ENCODE results near the gene PHC2. TPM values are rescaled to one million over a fixed set of nuclear protein-coding genes. Genes with fewer than 3 reads are reported as not detected.

The PHC2 gene
- total RNA-seq, 1 donor from 2014 or later = 135 TPM

DNA sequence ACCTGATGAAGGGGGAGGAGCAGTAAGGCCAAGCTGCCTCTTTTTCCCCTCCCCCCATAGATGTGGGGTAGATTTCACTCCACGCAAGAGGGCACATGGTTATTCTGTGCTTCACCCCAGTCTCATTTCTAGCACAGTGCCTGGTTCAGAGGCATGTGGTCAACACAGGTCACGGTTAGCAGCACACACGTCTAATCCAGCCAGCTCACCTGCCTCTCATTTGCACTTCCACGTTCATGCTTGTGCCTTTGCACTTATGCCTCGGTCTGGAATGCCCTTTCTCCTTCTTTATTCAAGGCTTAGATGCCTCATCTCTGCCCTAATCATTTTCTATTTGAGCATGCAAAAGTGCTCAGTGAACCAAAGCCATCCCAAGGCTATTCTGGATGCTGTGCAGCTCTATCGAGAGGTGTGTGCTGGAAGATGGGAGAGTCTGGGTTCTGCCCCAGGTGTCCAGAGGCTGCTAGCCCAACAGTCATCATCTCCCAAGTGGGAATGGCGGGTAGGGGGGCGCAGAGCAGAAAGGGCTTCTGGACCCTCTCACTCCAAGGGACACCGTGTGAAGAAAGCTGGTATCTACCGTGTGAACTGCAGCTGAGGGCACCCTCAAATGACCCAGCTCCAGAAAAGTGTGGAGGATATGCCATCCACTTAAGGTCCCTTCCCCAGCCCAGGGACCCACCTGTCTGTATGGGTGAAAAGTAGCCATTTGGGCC, 107.9 kb downstream of the PHC2 start:
- Mint-ChIP-seq H3K27ac (no peak overlapping the region), H3K9me3 (ENCODE audit: low read depth) (no peaks in the 10 kb centered on the region), H3K27me3 (no peaks in the 10 kb centered on the region), H3K4me3 (ENCODE audit: low read depth) (no peak overlapping the region), H3K4me1 (ENCODE audit: low read depth) (no peaks in the 10 kb centered on the region), H3K36me3 (ENCODE audit: insufficient read depth) (peaks cover 26% of the 10 kb centered on the region)
- no peak for DNase-seq (ENCODE audit: low spot score, unreplicated experiment)
- no peak for TF ChIP-seq CTCF (IDR thresholded peaks at IDR 0.05; ENCODE audit: unreplicated experiment)

GRCh38 chr1:33322109-33322508, 108.8 kb downstream of the PHC2 start:
- Mint-ChIP-seq H3K9me3 (ENCODE audit: low read depth) (no peaks in the 10 kb centered on the region), H3K27ac (peak overlapping the region; percentile 59), H3K4me3 (ENCODE audit: low read depth) (no peak overlapping the region), H3K4me1 (ENCODE audit: low read depth) (no peaks in the 10 kb centered on the region), H3K27me3 (no peaks in the 10 kb centered on the region), H3K36me3 (ENCODE audit: insufficient read depth) (peaks cover 22% of the 10 kb centered on the region)
- DNase-seq (ENCODE audit: low spot score, unreplicated experiment) = no peak
- TF ChIP-seq CTCF (IDR thresholded peaks at IDR 0.05; ENCODE audit: unreplicated experiment) = no peak

DNA sequence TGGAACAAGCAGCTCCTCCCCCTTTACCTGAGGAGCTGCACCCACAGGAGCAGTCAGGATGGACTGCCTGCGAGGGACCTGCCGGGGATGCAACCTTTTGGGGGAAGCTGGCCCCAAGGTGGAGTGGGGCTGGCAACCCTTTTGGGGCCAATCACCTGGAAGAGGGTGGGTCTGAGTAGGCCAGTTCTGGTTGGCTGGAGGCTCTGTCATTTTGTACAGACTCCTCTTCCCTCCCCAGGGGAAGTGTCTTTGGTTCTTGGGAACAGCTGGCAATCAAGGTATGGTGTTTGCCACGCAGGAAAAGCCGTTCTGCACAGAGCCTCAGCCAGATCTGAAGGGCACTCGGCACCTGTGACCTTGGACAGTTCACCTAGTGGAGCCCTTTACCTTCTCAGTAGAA, 109.7 kb downstream of the PHC2 start:
- TF ChIP-seq CTCF (IDR thresholded peaks at IDR 0.05; ENCODE audit: unreplicated experiment) = no peak
- peaks cover 19% of the 10 kb centered on the region for H3K36me3 Mint-ChIP-seq (ENCODE audit: insufficient read depth)
- DNase-seq (ENCODE audit: low spot score, unreplicated experiment) = no peak
- no peaks in the 10 kb centered on the region for H3K4me1 Mint-ChIP-seq (ENCODE audit: low read depth)
- no peaks in the 10 kb centered on the region for H3K9me3 Mint-ChIP-seq (ENCODE audit: low read depth)
- no peaks in the 10 kb centered on the region for H3K27me3 Mint-ChIP-seq
- H3K27ac Mint-ChIP-seq = peak overlapping the region; percentile 60
- H3K4me3 Mint-ChIP-seq (ENCODE audit: low read depth) = no peak overlapping the region

DNA sequence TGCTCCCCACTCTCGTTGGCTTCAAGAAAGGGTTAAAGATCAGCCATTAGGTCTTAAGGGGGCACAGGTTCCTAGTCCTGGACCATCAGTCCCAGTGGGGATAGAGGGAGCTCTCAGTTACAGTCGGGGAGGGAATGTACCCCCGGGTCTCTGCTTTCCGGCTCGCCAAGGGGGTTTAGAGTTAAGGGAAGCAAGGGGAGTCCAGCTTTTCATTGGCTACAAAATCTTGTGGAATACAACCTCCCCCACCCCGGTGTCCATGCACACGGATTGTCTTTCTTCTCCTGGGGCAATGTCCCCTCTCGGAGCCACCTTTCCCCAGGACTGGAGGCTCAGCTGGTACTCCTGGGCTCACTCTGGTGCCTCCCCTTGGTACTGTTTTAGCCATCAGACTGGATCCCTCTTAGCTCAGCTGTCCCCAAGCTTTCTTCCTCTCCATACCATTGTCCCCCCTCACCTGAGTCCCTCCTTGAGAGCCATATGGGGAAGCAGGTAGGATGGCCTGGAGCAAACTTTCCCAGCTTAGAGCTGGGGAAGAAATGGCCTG, 110.2 kb downstream of the PHC2 start, which contains the start of gene A3GALT2:
Gene A3GALT2 (minus strand): TSS at position 480 of the 547 bp plus-strand sequence. CDS start 0 bp downstream, at position 480.
- H3K36me3 Mint-ChIP-seq (ENCODE audit: insufficient read depth) = peaks cover 16% of the 10 kb centered on the region
- no peaks in the 10 kb centered on the region for H3K9me3 Mint-ChIP-seq (ENCODE audit: low read depth)
- no peak for TF ChIP-seq CTCF (IDR thresholded peaks at IDR 0.05; ENCODE audit: unreplicated experiment)
- DNase-seq (ENCODE audit: low spot score, unreplicated experiment) = no peak
- no peaks in the 10 kb centered on the region for H3K4me1 Mint-ChIP-seq (ENCODE audit: low read depth)
- H3K27me3 Mint-ChIP-seq = no peaks in the 10 kb centered on the region
- H3K27ac Mint-ChIP-seq = peak within 1 kb of the TSS; percentile 60
- H3K4me3 Mint-ChIP-seq (ENCODE audit: low read depth) = no peak within 1 kb of the TSS

DNA sequence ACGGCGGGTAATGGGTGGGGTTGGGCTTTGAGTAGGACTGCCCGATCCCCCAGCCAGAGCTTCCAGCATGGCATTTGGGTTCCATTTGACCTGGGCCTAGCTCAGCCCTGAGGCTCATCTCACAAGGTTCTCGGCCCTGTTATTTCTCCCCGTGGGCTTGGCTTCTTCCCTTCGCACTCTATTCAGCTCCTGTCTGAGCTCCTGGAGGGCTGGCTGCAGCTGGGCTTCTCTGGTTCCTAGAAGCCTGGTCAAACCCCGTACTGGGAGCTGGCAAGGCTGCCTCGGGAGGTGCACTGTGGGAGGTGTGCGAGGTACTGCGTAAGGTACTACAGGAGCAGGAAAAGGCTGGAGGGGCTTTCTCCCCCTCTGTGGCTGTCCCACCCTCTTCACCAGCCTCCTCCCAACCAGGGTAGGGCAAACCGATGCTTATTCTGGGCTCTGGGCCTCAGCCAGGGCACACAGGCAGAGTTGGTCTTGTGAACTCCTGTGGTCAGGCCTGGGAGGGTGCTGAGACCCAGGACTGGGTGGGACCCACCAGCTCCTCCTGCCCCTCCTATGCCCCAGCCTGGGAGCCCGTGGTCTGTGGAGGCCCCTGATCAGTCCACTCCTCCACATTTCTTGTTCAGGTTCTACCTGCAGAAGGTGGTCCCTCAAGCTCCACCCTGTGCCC, 110.8 kb downstream of the PHC2 start:
- Mint-ChIP-seq H3K27ac (no peak overlapping the region), H3K4me3 (ENCODE audit: low read depth) (no peak overlapping the region), H3K27me3 (no peaks in the 10 kb centered on the region), H3K36me3 (ENCODE audit: insufficient read depth) (peaks cover 13% of the 10 kb centered on the region), H3K4me1 (ENCODE audit: low read depth) (no peaks in the 10 kb centered on the region), H3K9me3 (ENCODE audit: low read depth) (no peaks in the 10 kb centered on the region)
- TF ChIP-seq CTCF (IDR thresholded peaks at IDR 0.05; ENCODE audit: unreplicated experiment) = no peak
- no peak for DNase-seq (ENCODE audit: low spot score, unreplicated experiment)

Data from progenitor cell of endocrine pancreas (in vitro differentiated cells).